GM10847 (cell line): ENCODE measurements around the gene SLC38A5.

Source experiments
- POLR2A ChIP-seq: IDR thresholded peaks from 2 replicates; pipeline ENCODE4 v1.6.1; 2011; ENCODE audit not compliant: insufficient read length; ENCODE audit errors: extremely low read depth

SLC38A5 gene

GRCh38 chrX:48470110-48470832 lies at the start of gene SLC38A5:
Gene SLC38A5, minus strand, starts transcription at chrX:48470260. Its CDS starts 2,336 bp downstream, at chrX:48467924.
- TF ChIP-seq POLR2A = no peak

- no peak for TF ChIP-seq POLR2A
Observed at GRCh38 chrX:48516987-48517386, 46.9 kb upstream of the SLC38A5 start.

- no peak for TF ChIP-seq POLR2A
Observed at GRCh38 chrX:48516285-48516684, 46.2 kb upstream of the SLC38A5 start.

- TF ChIP-seq POLR2A = no peak
Observed at GRCh38 chrX:48515842-48516241, 45.8 kb upstream of the SLC38A5 start.

- TF ChIP-seq POLR2A = no peak
Observed at GRCh38 chrX:48514868-48515460, 44.9 kb upstream of the SLC38A5 start.

GRCh38 chrX:48514126-48514806 lies 44.2 kb upstream of the SLC38A5 start:
- TF ChIP-seq POLR2A = no peak

GRCh38 chrX:48513670-48514069 lies 43.6 kb upstream of the SLC38A5 start:
- no peak for TF ChIP-seq POLR2A

- no peak for TF ChIP-seq POLR2A
Observed at GRCh38 chrX:48512371-48512935, 42.4 kb upstream of the SLC38A5 start.

GRCh38 chrX:48511560-48511959 lies 41.5 kb upstream of the SLC38A5 start:
- TF ChIP-seq POLR2A = no peak

- TF ChIP-seq POLR2A = no peak
Observed at GRCh38 chrX:48509619-48510018, 39.6 kb upstream of the SLC38A5 start.

GRCh38 chrX:48509245-48509590 lies 39.2 kb upstream of the SLC38A5 start:
- no peak for TF ChIP-seq POLR2A

GRCh38 chrX:48508400-48509244 lies 38.6 kb upstream of the SLC38A5 start, which contains the start of gene PORCN:
Gene PORCN, plus strand, starts transcription at chrX:48508992. Its CDS starts 829 bp downstream, at chrX:48509821.
- TF ChIP-seq POLR2A = peak; percentile 44

- TF ChIP-seq POLR2A = no peak
Observed at GRCh38 chrX:48507246-48507645, 37.2 kb upstream of the SLC38A5 start.

GRCh38 chrX:48505481-48505880 lies 35.4 kb upstream of the SLC38A5 start:
- TF ChIP-seq POLR2A = no peak

- TF ChIP-seq POLR2A = no peak
Observed at GRCh38 chrX:48504261-48504660, 34.2 kb upstream of the SLC38A5 start.

- no peak for TF ChIP-seq POLR2A
Observed at GRCh38 chrX:48498374-48498809, 28.3 kb upstream of the SLC38A5 start.

GRCh38 chrX:48497871-48498270 lies 27.8 kb upstream of the SLC38A5 start:
- TF ChIP-seq POLR2A = no peak
